AG08396 (cell line): ENCODE data around the gene CDH4.
"Not testable (repeated sequence)": the region's sequence is repeated elsewhere in the genome, so short reads cannot be mapped to it uniquely, and the experiment has no call there.

Experiments
- DNase-seq: peaks from one replicate; pipeline ENCODE4 v3.0.0; 2012; ENCODE audit warnings: low spot score, mixed read lengths

Gene CDH4

GRCh38 chr20:61980647-61981583 lies 728.9 kb downstream of the CDH4 start:
- no peak for DNase-seq

- not testable (repeated sequence) for DNase-seq
These were observed 729.6 kb downstream of the CDH4 start for GRCh38 chr20:61981691-61982090.

DNA sequence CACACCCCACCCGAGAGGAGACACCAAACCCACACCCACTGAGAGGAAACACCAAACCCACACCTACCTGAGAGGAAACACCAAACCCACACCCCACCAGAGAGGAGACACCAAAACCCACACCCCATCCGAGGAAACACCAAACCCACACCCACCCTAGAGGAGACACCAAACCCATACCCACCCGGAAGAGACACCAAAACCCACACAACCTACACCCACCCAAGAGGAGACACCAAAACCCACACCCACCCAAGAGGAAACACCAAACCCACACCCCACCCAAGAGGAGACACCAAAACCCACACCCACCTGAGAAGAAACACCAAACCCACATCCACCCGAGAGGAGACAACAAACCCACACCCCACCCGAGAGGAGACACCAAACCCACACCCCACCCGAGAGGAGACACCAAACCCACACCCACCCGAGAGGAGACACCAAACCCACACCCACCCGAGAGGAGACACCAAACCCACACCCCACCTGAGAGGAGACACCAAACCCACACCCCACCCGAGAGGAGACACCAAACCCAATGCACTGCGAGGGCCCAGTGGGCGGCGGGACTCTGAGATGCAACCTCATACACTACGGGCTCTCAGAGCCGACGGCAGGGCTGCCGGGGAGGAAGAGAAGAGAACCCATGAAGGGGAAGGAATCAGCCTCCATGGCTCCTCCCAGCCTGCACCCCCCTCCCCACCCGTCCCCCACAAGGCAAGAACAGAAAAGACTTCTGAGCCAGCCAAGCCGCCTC lies 730.3 kb downstream of the CDH4 start:
- no peak for DNase-seq

DNA sequence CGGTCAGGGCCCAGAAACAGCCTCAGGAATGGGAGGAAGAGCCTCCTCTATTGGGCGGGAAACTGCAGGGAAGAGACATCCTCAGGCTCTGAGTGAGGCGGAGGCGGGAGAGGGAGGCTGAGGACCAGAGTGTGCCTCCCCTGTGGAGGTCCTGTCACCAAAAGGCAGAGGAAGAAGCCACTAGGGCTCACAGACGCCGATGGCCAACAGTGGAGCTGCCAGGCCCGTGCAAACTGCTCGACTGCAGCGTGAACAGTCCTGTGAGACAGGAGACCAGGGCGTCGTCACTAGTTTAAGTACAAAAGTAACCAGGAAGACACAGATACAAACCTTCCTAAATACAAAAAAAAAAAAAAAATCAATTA lies 730.9 kb downstream of the CDH4 start:
- DNase-seq = no peak

- no peak for DNase-seq
These were observed 731.9 kb downstream of the CDH4 start for GRCh38 chr20:61983965-61984364.

GRCh38 chr20:61984431-61984830 lies 732.4 kb downstream of the CDH4 start:
- DNase-seq = not testable (repeated sequence)

- DNase-seq = no peak
These were observed 733.0 kb downstream of the CDH4 start for GRCh38 chr20:61985096-61985495.

DNA sequence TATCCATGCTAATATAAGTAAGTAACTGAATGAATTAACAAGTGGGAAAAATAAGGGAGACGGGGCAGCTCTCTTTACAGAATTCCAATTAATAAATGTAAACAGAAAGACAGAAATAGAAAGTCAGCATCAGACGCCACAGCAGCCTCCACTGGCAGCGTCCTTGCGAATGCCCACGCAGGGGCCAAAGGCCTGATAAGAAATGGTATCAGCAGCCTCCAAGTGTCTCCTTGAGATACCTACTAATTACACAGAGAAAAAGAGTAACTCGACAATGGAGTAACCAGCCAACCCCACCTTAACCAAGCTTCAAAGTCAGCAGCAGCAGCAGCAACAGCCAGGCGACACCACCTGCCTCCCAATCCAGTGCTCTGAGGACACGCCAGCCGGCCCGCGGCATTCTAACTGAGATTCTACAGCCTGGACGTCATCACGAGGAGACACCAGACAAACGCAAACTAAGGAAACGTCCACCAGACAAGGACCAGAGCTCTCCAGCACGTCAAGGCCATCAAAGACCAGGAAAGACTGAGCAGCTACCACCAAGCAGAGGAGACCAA lies 734.8 kb downstream of the CDH4 start:
- DNase-seq = no peak

GRCh38 chr20:61988665-61989064 lies 736.6 kb downstream of the CDH4 start:
- DNase-seq = no peak

DNA sequence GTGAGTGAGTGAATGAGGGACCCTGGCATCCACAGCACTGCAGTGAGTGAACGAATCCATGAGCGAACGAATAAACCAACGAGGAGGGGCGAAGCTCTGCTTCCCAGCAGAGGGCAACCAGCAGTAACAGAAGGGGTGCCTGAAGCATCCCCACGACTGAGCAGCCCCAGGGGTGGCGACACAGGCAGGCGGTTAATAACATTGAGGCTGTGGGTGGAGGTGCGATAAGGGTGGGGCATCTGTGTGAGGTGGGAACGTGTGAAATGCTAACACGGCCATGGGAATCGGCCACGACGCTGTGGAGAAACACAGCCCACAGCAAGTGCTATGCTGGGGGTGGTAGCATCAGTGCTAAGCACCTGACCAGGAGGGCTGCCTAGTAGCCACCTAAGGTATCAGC lies 737.7 kb downstream of the CDH4 start:
- no peak for DNase-seq
